Kasumi-1 (cell line): ENCODE measurements around the gene MRGPRD.
"Not testable (repeated sequence)": the region's sequence is repeated elsewhere in the genome, so short reads cannot be mapped to it uniquely, and the experiment has no call there.

Experiments
- DNase-seq, 2 experiments: peaks; one replicate each; lab custom pipeline; 2025; lab: John Stamatoyannopoulos, UW

The MRGPRD gene

DNA sequence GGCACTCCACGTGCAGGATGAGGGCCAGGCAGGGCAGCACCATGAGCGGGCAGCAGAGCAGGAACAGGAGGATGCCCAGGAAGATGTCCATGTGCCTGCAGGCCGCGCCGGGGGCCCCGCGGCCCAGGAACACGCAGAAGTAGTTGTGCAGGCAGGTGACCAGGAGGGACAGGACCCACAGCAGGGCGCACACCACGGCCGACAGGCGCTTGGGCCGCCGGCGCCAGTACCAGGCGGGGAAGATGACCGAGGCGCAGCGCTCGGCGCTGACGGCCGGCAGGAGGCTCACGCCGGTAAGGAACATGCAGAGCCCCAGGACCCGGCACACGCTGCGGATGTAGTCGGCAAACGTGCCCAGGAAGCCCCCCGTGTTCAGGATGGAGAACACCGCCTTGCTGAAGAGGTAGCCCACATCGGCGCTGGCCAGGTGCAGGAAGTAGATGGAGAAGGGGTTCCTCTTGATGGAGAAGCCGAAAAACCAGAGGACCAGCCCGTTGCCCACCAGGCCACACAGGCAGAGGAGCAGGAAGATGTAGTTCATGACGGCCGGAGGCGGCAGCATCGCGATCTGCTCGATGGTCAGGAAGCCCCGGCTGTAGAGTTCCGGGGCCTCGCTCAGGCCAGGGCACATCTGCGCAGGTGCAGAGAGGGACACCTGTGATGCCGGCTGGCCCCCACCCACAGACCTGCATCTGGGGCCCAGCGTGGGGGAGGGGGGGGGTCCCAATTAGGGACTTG is 25.0 kb upstream of the MRGPRD start:
- no peak for DNase-seq

DNA sequence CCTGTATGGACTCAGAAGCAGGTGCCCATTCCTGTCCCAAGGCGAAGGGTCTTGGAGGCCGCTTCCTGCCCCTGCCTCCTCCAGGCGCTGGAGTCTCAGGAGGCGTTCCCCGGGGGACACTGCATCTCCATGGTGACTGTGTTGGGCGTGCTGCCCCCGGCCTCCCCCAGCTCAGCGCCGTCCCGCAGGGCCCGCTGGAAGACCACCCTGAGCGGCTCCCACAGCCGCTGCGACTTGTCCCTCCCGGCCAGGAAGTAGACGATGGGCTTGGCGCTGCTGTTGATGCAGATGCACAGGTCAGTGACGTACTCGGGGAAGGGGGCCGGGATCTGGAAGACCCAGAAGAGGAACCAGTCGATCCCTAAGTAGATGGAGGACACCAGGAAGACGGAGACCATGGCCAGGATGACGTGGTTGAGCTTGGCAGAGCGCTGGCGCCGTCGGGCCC is 24.4 kb upstream of the MRGPRD start:
- DNase-seq, result no peak

DNA sequence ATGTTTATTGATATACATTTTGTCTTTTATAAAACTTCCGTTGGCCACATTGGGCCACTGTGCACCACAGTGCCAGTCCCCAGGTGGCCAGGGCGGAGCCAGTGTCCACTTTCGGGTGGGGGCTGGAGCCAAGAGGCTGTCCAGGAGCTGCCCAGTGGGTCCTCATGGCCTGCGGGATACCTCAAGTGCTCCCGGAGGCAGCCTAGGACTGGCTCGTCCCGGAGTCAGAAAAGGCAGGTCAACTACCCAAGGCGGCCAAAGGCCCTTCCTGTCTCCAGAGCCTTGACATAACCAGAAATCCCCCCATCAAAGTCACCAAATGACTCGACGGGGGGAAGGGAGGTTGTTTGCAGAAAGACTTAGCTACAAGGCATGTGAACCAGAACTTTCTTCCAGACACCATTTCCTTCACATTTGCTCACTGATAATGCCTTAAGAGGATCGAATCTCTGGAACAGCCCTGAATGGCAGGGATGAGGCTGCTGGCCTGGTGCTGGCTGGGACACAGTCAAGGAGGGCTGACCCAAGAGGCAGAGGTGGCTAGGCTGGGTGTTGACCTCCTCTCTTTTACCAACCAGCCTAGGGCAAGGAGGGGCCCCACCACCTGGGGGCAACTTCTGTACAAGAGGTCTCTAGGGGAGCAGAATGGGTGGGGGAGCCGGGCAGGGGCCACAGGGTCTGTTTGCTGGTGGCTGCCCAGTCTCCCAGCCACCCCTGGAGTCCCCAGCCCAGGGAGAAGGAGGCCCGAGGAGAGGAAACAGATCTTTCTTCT is 23.8 kb upstream of the MRGPRD start:
- no peak for DNase-seq

DNA sequence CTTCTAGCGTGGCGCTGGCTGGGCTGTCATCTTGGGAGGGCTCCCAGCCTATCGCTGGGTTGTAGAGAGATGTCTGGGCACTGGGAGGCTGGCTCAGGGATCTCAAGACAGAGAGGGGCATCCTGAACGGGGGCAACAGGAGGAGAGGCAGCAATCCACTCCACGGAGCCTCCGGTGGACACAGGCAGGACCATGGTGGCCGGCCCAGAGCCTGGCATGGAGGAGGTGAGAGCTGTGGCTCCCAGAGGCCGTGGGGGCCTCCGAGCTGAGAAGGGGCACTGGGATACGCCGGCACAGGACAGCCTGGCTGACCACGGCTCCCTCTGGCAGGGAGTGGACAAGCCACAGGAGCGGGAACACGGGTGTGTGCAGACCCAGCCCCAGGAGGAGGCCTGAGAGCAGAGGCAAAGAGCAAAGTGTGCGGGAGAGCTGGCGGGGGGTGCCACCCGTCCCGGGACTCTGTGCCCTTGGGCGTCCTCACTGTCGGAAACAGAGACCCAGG is 23.1 kb upstream of the MRGPRD start:
- no peak for DNase-seq

DNA sequence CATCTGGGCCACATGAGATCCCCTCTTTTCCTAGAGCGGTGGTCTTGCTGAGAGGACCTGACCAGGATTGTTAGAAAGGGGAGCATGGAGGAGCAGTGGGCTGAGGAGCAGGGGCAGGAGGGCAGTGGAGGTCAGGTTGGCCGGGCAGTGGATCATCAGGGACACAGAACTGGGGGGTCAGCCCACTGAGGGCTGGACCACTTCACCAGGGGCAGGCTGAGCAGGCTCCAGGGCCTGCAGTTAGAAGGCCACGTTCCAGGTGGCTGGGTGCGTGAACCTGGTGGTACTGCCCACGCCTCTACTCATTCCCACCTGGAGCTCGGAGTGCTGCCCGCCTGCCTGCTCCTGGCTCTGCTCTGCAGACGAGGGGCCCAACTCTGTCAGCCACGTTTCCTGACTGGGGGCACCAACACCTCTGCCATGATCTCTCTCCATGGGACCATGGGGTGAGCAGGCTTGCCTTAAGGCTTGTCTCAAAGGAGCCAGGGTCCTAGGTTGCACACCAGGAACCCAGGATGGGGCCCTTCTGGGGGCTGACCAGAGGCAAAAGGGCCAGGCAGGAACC is 22.6 kb upstream of the MRGPRD start:
- no peak for DNase-seq

DNA sequence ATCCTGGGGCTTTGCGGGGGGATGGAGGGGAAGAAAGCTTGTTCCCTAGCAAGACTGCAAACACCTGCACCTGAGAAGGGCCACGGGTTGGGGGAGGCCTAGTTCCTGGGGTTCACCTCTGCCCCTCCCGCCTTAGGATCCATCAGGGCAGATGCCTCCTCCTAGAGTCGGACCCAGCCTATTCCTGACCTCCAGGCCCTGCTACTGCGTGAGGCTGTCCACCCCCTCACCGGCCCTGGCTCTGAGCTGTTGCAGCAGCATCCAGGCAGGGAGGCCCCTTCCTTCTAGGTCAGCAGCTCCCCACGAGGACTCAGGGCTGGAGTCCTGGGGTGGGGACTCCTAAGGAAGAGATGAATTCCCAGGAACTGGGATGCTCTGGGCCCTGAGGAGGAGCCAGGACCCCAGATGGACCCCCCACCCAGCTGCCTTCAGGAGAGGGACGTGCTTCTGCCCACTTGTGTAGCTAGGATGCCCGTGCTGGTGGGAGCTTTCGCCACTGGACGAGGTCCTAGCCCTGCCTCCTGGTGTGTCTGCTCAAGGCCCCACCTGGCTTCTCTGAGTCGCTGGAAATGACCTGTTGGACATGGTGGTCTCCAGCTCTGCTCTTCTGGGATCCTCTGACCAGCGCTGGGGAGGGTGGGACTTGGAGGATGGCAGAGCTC is 21.9 kb upstream of the MRGPRD start:
- no peak for DNase-seq

DNA sequence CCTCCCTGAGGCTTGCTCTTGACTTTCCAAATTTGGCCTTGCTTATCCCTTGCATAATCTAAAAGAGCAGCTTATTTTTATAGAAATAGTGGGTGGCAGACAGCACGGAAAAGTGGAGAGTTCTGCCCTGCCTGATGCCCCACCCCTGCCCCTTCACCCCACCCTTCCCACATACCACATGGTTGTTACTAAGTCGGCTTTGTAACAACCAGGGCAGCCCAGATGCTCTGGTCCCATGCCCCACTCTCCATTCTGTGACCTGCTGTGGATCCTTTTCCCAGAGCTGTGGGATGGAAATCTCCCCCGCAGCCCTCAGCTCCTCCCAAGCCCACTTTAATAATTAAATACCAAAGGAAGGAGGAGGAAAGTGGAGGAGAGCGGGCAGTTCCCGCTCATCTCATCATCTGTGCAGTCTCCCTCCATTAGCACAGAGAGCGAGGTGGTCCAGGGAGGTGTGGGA is 21.4 kb upstream of the MRGPRD start:
- no peak for DNase-seq

DNA sequence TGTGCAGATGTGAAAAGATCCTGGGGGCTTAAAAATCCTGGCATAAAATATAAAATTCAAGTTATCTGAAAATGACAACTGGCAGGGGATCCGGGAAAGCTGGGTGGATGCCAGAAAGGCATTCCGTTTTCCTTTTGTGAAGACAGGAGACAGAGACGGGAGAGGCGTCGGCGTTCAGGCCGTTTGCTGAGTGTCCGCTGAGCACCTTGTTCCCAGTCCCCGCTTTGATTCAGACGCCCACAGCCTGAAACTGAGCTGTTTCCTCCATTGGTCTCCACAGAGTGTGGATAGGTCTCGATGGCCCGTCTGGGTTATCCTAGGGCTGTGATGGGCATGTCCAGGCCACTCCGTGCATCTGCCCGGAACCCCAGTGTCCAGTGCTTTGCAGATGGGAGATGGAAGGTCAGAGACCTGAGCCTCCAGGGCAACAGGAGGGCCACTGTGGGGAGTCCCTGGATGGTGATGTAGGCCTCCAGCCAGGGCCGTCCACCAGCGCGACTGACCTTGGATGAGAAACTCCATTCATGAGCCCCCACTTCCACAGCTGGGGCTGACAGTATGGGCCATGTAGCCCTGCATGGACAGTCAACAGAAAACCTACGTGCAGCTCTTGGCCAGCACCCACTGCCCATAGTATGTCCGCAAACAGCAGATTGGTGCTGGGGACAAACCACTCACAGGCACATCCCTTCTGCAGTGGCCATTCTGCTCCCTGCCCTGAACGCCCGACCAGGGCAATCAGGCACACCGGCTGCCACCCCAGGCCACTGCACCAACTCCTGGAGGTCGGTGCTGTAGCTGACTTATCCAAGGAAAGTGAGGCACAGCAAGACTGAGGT is 20.7 kb upstream of the MRGPRD start:
- no peak for DNase-seq

DNA sequence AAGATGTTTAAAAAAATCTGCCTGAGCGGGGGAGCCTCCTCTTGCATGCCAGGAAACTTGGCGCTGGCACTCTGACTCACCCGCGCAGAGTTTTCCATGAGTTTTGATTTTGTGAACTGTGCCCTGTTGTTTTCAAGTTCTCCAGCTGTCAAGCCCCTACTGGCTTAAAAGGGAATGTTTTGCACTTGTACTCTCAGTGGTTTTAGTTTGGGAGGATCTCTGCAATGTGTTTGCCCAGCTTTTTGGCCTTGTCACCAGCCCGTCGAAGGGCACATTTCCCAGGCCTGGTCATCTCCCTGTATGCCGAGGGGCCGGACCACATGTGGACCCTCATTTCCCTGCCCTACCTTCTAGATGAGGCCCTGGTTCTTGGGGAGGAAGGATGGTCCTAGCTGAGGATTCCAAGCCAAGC is 20.1 kb upstream of the MRGPRD start:
- peak; percentile 22 to 33 for DNase-seq

DNA sequence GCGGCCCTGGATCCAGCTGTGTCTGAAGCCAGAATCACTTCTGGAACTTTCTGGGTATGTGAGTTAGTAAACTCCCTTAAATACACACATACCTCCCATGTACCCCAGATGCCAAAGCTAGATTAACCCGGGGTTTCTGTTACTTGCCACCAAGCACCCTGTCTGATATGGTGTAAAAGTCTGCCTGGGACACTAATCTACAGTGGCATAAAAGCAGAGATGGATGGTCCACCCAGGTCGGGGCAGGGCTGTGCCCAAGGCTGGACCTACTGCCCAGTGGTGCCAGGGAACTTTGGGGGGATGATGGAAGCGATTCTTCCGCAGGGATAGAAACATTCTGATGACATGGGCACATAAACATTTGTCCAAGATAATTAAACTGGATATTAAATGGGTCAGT is 19.6 kb upstream of the MRGPRD start:
- DNase-seq, result no peak

DNA sequence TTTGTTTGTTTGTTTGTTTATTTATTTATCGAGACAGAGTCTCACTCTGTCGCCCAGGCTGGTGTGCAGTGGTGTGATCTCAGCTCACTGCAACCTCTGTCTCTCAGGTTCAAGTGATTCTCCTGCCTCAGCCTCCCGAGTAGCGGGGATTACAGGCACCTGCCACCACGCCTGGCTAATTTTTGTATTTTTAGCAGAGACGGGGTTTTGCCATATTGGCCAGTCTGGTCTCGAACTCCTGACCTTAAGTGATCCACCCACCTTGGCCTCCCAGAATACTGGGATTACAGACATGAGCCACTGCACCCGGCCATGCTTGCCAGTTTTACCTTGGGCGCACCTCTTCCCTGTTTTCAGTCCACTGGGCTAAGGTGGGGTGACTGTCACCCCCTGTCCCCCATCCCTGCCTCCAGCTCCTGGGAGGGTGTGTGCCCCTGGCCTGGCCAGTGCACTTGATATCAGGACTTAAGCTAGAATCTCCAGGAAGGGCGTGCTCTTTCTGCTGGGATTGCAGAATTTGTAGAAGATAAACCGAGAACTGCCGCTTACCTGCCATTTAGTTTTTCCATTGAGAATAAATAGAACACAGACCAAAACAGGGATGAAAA is 19.1 kb upstream of the MRGPRD start:
- DNase-seq, result not testable (repeated sequence)

DNA sequence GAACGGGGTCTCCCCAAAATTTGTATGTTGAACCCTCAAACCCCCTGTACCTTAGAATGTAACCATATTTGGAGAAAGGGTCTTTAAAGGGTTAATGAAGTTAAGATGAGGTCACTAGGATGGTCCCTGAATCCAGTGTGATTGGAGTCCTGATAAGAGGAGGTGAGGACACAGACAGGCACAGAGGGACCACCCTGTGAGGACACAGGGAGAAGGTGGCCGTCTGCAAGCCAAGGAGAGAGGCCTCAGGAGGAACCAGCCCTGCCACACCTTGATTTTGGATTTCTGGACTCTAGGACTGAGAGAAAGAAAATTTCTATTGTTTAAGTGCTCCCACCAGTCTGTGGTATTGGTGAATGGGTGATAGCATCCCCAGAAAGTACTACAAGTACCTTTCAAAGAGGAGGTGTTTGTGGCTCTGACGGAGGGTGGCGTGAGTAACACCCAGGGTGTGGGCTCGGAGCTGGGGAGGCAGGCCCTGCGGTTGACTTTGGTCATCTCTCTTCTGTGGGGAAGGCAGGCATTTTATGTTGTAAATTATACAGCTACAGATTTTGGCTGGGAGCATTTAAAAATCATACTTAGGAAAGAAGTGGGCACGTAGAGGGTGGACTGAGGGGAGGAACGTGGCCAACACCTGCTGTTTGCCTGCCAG is 18.4 kb upstream of the MRGPRD start:
- DNase-seq, result no peak

DNA sequence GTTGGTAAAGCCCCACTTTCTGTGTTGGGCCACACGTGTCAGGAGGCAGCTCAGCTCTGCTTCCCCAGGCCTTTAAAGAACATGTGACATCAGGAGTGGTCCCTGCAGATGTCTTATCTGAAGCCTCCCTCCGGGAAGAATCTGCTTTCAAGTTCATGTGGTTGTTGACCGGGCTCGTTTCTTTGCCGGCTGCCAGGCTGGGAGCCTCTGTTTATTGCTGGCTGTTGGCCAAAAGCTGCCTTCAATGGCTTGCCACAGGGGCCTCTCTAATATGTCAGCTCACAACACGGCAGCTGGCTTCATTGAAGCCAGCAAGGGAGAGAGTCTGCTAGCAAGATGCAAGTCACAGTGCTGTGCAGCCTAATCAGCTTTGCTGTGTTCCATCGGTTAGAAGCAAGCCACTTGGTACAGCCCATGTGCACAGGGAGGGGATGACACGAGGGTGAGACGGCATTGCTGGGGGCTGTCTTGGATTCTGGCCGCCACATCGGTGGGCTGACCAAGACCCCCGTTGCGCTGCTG is 17.7 kb upstream of the MRGPRD start:
- no peak for DNase-seq

DNA sequence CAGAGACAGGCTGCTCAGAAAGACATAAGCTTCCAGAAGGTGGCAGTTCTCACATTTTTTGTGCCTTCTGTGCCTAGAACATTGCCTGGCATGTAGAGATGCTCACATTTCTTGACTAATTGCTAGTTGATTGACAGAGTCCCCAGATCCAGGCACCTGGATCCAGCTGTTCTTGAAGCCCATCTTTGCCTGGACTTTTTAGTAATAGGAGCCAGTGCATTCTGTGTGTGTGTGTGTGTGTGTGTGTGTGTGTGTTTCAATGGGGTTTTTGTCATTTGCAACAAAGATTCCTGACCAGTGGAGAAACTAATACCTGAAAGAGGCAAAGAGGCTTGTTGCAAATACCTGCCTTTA is 17.2 kb upstream of the MRGPRD start:
- DNase-seq, result no peak

DNA sequence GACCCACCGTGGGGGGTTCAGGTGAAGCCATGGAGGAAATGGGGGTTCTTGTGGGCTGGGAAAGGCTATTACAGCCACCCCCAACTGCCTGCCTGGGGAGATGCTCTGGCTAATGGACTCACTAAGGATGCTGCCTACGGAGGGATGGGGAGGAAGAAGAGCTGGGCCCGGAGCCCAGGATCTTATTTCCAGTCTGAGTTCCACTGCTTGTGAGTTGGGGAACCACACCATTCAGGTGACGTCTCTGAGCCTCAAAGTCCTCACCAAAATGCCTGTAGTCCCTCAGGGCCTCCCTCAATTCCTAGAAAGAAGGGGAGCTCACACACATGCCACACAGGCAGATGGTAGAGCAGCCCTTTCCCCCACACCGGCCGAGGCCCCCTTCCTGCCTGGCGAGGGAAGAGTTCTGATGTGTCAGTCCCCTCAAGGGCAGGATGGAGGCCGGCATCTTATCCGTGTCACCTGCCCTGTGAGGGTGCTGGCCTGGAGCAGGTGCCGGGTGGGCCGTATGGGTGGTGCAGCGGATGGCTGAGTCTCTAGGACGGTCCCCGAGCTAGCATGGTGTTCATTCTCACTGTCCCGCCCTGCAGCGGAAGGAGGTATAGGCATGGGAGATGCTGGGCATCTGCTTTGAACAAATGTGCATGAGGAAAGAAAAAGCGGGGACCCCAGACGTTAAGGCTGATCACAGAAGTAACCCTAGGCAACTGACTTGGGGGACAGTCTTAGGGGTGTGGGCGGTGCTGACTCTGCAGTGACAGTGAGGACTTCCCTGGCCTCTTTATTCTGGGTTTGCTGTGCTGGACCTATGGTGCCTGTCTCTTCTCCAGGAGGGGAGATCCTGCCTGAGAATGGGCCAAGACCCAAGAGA is 16.6 kb upstream of the MRGPRD start:
- no peak for DNase-seq

DNA sequence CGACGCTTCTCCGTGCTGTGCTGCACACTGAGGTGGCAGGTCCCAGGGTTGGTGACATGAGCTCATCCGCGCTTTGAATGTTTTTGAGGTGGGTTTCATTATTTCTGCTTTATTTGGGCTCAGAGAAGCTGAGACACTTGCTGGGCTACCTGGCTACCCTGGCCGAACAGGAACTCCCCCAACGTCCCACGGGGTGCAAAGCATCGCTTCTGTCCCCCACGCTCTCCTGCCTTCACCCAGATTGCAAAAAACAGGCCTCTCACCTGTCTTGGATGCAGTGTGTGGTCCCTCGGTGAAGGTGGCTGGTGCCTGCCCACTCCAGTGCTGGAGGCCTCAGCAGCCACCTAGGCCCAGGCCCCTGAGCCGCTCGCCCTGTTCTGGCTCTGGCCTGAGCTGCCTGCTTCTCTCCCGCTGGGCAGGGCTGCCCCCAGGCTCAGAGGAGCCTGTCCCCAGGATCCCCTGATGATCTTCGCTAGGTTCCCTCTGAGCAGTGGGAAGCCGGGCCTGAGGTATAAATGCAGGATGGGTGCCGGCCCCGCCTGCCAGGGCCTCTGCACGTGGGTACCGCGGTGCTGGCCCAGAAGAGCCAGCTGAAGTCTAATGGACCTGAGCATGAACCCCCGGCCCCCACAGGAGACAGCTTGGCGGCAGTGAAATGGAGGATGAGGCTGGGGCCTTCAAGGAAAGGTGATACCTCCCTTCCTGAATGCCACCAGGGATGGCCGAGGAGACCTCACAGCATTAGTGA is 15.8 kb upstream of the MRGPRD start:
- DNase-seq, result no peak

DNA sequence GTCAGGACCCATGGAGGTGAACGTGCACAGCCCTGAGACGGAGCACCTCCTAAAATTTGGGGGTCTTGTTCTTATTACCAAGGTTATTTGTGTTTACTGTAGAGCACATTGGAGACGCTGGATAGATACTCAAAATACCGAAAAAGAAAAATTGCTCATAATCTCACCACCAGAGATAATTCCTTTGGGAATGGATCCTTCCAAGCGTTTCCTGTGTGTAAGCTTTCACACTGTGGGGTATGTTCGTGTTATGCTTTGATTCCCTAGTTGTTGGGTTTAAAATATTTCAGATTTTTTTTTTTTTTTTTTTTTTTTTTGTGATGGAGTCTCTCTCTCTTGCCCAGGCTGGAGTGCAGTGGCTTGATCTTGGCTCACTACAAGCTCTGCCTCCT is 14.1 kb upstream of the MRGPRD start:
- DNase-seq, result no peak

DNA sequence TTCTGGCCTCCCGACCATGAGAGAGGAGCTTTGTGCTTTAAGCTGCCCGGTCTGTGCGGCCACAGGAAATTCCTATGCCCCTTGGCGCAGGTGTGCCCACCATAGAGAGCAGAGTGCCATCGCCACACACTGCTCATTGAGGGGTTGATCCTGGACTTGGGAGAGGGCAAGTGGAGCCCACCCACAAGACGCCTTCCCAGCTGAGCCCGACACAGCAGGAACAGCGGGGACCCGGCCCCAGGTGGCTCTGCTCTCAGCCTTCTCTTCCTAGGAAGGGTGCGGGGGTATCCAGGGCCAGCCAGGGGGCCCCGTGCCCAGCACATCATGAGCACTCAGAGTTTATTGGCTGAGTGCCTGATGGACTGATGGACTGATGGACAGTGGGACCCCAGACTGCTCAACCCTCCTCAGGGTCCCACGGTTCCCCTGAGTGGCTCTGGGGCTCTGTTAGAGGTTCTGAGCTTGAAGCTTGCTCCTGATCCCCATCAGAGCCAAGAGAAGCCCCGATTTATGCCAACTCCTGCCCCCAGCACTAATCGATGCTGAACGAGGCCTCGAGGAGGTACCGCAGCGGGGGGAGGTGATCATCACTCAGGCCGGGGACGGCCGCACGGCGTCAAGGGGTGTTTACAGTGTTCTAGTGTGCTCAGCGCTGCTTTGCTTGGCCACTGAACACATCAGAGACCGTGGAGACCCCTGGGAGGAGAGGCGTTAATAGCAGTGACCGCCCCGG is 13.5 kb upstream of the MRGPRD start:
- DNase-seq, result no peak
